ENCODE data around the gene RMND5B.

Gene RMND5B

DNA sequence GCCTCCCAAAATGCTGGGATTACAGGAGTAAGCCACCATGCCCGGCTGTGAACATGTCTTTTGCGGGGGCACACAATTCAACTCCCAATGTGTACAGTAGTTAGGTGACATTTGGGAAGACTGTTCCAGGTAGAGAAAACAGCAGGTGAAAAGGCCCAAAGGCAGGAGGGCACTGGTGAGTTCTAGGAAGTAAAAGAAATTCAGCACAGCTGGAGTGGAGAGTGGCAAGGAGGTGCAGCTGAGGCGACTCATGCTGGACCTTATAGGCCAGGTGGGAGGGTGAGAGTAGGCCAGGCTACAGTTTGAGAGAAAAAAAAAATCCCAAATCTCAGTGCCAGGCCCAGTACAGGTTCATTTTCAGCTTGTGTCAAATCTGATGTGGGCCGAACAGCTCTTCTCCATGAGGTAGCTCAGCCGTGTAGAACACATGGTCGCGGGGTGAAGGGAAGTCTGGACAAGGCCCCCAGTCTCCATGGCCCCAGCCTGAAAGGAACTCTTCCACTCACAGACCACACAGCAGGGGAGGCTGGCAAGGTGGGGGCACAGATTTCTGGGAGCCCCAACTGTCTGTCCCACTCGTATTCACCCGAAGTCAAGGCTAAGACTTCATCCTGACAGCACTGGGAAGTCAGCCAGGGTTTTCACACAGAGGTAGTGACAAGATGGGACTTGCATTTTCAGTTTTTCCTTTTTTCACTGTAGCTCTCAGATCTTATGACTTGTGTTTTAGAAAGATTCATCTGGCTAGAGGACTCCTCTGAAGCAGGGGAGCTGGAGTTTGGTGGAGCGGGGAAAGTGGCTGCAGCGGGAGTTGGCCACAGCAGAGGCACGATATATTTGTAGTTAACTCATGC, 69.0 kb downstream of the RMND5B start:
- no peak for DNase-seq (ENCODE audit: low read depth in 2 of 2, low spot score in 1 of 2)

All from stimulated activated CD8-positive, alpha-beta memory T cell treated with anti-CD3 and anti-CD28 coated beads, Interleukin-4, amount 100 ng/mL, for 1 hour (primary cell).